Fibroblast of villous mesenchyme (primary cell): ENCODE measurements around the gene ADRA2C. TPM values are rescaled to one million over a fixed set of nuclear protein-coding genes. Genes with fewer than 3 reads are reported as not detected.

Experiments
- DNase-seq: peaks from one replicate; pipeline ENCODE4 v3.0.0-alpha.2; 2010; ENCODE audit warnings: low read depth
- H3K4me3 ChIP-seq: 2 replicates; pipeline ENCODE4 v1.5.1; 2011; ENCODE audit warnings: low read depth, mild to moderate bottlenecking, low read length
- total RNA-seq: library from RNA; depleted of rRNA; stranded (reverse); fragments of >200 nt; gene quantifications from 2 replicates; pipeline ENCODE4 v1.2.3, GENCODE V29; 2012
- TF ChIP-seq, protein P1 (sequence below): IDR thresholded peaks from 2 replicates; pipeline ENCODE4 v1.5.1; 2012; ENCODE audit warnings: low read depth, mild to moderate bottlenecking, low read length; ENCODE audit not compliant: insufficient read depth

The ADRA2C gene
- total RNA-seq, 1 donor = 2.2 TPM

DNA sequence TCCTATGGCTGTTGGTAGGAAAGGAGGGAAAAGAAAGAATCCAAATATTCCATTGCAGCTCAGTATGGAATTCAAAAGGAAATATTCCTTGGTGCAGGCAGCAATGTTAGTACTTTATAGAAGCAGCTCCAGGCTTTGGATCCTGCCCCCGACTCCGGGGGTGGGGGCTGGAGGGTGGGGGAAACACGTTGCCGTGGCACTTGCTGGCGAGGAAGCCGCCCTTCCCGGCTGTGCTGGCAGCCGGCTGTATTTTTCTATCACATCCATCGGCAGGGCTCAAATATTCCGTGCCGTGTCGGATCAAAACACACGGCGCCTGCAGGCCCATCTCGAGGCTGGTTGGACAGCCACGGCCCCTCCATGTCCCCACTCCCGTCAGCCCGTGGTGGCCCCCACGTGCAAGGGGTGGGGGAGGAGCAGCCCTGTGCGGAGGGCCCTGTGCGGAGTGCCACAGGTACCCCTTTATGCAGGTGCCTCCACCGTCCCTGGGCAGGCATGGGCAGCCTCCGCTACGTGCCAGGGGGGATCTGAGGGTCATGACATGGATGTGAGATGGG, 5.8 kb downstream of the ADRA2C start:
- TF ChIP-seq, protein P1, sequence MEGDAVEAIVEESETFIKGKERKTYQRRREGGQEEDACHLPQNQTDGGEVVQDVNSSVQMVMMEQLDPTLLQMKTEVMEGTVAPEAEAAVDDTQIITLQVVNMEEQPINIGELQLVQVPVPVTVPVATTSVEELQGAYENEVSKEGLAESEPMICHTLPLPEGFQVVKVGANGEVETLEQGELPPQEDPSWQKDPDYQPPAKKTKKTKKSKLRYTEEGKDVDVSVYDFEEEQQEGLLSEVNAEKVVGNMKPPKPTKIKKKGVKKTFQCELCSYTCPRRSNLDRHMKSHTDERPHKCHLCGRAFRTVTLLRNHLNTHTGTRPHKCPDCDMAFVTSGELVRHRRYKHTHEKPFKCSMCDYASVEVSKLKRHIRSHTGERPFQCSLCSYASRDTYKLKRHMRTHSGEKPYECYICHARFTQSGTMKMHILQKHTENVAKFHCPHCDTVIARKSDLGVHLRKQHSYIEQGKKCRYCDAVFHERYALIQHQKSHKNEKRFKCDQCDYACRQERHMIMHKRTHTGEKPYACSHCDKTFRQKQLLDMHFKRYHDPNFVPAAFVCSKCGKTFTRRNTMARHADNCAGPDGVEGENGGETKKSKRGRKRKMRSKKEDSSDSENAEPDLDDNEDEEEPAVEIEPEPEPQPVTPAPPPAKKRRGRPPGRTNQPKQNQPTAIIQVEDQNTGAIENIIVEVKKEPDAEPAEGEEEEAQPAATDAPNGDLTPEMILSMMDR = no peak
- no peak overlapping the region for H3K4me3 ChIP-seq
- no peak for DNase-seq

DNA sequence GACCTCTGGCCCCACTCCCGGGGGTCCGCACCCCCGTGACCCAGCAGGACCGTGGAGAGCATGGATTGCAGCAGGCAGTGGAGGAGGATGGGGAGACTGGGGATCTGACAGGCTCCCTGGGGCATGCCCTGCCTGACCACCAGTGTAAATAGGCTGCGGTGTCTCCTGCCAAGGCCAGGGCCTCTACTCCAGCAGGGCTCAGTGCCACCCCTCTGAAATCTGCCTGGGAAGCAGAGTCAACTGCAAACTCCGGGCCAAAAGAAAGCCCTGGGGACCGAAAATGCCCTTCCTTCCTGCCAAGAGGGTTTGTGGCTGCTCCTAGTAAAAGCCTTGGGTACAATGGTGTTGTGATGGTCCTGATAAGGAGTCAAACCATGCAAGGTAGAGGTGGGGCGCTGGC, 6.4 kb downstream of the ADRA2C start:
- H3K4me3 ChIP-seq = no peak overlapping the region
- TF ChIP-seq, protein P1 = no peak
- no peak for DNase-seq

DNA sequence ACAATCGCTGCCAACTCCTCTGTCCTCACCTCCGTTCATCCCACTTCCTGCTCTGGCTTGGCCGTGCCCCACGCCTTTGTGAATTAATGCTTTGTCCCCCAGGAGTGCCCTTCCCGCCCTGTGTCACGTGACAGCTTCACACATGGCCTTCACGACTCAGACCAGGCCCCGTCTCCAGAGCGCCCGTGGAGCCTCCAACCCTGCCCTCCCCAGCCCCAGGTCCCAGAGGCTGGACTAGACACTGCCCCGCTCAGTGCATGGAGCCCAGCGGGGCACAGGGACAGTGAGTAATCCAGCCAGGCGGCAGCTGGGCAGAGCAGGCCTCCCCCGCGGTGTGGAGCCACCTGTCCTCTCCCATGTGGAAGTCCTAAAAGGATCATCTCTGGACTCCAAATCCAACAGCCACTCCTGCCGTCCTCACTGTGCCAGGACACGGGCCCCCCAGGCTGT, 7.4 kb downstream of the ADRA2C start:
- no peak overlapping the region for H3K4me3 ChIP-seq
- TF ChIP-seq, protein P1 = no peak
- no peak for DNase-seq

DNA sequence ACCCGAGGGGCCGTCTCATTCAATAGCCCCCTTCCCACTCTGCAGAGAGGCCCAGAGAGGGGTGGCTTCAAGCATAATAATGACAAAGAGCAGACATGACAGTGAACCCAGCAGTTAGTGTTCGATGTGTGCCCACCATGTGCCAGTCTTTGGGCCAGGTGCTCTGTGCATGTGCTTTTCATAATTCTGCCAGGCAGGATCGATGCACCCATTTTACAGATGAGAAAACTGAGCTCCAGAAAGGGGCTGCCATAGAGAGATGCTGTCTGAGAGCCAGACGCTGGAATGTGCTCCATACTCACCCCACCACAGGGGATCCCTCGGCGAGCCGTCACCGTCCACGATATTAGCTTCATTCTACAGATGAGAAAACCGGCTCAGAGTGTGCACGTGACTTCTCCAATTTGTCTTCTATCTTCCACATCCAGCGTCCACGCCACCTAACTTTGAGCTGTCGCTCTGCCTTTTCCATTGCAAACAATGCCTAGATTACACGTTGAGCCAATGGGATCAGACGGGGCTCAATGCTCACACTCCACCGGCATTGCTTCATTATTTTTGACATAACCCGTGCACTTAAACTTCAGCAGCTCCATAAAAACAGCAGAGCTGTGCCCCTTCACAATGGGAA, 8.2 kb downstream of the ADRA2C start:
- H3K4me3 ChIP-seq = no peak overlapping the region
- TF ChIP-seq, protein P1 = no peak
- DNase-seq = no peak

DNA sequence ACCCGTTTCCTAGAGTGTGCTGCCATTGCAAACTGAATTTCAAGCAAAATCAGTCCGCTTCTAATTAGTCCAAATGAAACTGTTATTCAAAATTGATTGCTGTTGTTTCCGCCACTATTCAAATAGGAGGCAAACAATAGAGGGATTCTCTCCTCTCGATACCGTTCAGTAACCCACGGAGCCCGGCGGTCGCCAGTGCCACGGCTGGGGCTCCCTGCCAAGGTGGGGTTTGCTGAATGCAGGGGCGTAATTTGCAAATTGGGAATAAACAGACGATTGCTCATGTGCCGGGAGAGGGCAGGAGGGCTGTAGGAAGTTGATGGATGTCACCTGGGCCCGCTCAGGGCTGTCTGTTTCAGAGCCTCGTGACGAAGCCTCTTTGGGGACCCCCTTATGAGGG, 8.8 kb downstream of the ADRA2C start:
- no peak for DNase-seq
- no peak overlapping the region for H3K4me3 ChIP-seq
- TF ChIP-seq, protein P1 = no peak

DNA sequence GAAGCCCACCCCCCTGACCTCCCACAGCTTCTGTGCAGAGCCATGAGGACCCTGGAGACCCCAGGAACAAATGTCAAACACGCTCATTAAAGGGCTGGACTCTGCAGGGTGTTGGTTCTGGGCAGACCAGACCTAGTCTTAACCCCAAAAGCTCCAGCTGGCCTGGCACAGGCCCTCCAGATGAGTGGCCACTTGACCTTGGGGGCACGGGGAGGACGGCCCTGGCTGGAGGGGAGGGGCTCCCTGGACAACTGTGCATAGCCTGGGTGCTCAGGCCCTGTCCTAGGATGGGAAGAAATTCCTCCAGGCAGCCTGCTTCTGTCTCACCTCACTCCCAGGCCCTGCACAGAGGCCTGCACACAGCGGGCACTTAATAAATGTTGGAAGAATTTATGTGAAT, 9.4 kb downstream of the ADRA2C start:
- TF ChIP-seq, protein P1 = no peak
- H3K4me3 ChIP-seq = no peak overlapping the region
- DNase-seq = no peak
